Mucosa of stomach (tissue), 1 donor: ENCODE data around the gene MUC3A.
A peak's percentile ranks its signal among the peaks of the same experiment; 100 is the strongest.
"Not testable (repeated sequence)": the region's sequence is repeated elsewhere in the genome, so short reads cannot be mapped to it uniquely, and the experiment has no call there.

ENCODE experiments used
- H3K27me3 ChIP-seq: one replicate; pipeline ENCODE4 v1.7.0; 2013; ENCODE audit warnings: mild to moderate bottlenecking, low read length; ENCODE audit not compliant: control insufficient read depth, insufficient read depth
- H3K36me3 ChIP-seq: one replicate; pipeline ENCODE4 v1.7.0; 2013; ENCODE audit warnings: low read length; ENCODE audit not compliant: control insufficient read depth, insufficient read depth
- H3K4me1 ChIP-seq: one replicate; pipeline ENCODE4 v1.7.0; 2013; ENCODE audit warnings: mild to moderate bottlenecking, low read length; ENCODE audit not compliant: control insufficient read depth, insufficient read depth
- H3K4me3 ChIP-seq: one replicate; pipeline ENCODE4 v1.7.0; 2013; ENCODE audit warnings: low read length
- H3K9ac ChIP-seq: one replicate; pipeline ENCODE4 v1.7.0; 2013; ENCODE audit warnings: mild to moderate bottlenecking, low read length, moderate library complexity
- H3K9me3 ChIP-seq: one replicate; pipeline ENCODE4 v1.7.0; 2013; ENCODE audit warnings: mild to moderate bottlenecking, low read length, moderate library complexity; ENCODE audit not compliant: control insufficient read depth
- donor health status: Pancreatic carcinoma.

Gene MUC3A

DNA sequence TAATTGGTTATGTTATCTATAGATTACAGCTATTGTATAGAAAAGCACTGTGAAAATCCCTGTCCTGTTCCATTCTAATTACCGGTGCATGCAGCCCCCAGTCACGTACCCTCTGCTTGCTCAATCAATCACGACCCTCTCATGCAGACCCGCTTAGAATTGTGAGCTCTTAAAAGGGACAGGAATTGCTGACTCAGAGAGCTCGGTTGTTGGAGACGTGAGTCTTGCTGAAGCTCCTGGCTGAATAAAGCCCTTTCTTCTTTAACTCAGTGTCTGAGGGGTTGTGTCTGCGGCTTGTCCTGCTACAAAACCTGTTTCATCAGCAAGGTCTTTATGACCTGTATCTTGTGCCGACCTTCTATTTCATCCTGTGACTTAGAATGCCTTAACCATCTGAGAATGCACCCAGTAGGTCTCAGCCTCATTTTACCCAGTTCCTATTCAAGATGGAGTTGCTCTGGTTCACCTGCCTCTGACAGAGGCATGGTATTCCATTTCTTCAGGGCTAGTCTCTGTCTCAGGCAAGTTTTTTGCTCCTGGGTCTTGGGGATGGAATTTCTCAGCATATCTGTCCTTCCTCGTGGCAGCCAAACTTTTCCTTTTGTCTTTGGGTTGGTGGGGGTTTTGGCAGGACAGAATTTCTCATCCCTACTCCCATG, 29.4 kb upstream of the MUC3A start:
- H3K9me3 ChIP-seq, H3K27me3 ChIP-seq, H3K9ac ChIP-seq, H3K4me3 ChIP-seq, H3K36me3 ChIP-seq: not testable (repeated sequence)
- peaks cover 10% of the 10 kb centered on the region for H3K4me1 ChIP-seq

DNA sequence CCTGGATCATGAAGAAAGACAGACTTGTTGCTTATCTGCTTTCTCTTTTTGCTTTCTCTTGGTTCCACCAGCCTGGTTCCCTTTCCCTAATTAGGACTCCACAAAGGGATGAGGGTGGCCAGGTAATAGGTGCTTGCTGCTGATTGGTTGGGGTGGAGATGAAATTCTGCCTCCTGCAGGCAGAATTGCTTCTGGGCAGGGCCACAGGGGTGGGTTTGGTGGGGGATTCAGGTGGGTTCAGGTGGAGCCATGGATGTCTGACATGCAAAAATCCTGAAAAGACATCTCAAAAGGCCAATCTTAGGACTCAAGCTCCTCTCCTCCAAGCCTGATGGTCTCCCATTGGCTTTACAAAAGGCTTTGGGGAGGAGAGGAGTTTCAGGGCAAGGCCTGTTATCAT, 28.3 kb upstream of the MUC3A start:
- peaks cover 4% of the 10 kb centered on the region for H3K4me1 ChIP-seq
- no peaks in the 10 kb centered on the region for H3K27me3 ChIP-seq
- H3K9ac ChIP-seq = no peak overlapping the region
- no peak overlapping the region for H3K4me3 ChIP-seq
- H3K36me3 ChIP-seq = no peaks in the 10 kb centered on the region
- no peaks in the 10 kb centered on the region for H3K9me3 ChIP-seq

DNA sequence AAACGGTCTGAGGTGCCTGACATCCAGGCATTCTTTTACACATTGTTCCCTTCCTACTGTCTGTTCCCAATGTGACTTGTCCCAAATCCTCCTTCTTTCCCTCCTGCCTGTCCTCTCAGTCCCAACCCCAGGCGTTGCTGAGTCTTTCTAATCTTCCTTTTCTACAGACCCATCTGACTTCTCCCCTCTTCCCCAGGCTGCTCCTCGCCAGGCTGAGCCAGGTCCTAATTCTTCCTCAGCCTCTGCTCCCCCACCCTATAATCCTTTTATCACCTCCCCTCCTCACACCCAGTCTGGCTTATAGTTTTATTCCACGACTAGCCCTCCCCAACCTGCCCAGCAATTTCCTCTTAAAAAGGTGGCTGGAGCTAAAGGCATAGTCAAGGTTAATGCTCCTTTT, 25.7 kb upstream of the MUC3A start:
- not testable (repeated sequence) for H3K4me1 ChIP-seq, H3K36me3 ChIP-seq, H3K27me3 ChIP-seq, H3K9ac ChIP-seq, H3K4me3 ChIP-seq, H3K9me3 ChIP-seq

DNA sequence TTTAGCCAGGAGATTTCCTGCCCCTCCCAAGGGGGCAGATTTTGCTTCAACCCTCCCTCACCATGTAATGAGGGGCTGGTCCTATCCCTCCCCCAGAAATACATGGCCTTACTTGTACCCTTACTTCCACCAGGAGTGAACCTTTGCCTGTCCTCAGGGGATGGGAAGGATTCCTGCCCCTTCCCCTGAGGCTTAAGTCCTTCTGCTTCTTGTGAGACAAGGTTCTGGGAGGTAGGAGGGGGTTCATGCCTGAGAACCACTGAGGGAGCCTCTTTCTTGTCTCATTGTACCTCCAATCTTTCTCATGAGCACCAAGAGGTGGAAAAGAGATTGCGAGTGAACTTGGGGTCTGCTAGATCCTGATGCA, 19.5 kb upstream of the MUC3A start:
- no peak overlapping the region for H3K4me3 ChIP-seq
- no peaks in the 10 kb centered on the region for H3K36me3 ChIP-seq
- peaks cover 4% of the 10 kb centered on the region for H3K4me1 ChIP-seq
- H3K27me3 ChIP-seq = peaks cover 3% of the 10 kb centered on the region
- H3K9ac ChIP-seq = no peak overlapping the region
- no peaks in the 10 kb centered on the region for H3K9me3 ChIP-seq

DNA sequence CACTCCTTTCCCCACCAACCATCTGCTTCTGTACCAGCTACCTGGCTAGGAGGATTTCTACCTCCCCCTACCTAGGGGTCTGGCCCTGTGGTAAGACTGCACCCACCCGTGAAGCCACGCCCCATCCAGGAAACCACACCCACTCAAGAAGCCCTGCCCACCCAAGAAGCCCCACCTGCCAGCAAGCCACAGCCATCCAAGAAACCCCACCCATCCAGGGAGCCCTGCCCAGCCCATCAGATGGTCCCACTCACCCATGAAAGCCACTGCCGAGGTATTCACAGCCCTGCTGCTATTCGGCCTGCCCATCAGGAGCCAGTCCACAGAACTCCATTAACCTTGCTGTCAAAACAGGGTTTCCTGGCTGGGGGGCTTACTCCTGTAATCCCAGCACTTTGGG, 15.6 kb upstream of the MUC3A start:
- H3K4me1 ChIP-seq = peaks cover 4% of the 10 kb centered on the region
- no peaks in the 10 kb centered on the region for H3K9me3 ChIP-seq
- no peak overlapping the region for H3K9ac ChIP-seq
- H3K27me3 ChIP-seq = peaks cover 3% of the 10 kb centered on the region
- H3K36me3 ChIP-seq = no peaks in the 10 kb centered on the region
- no peak overlapping the region for H3K4me3 ChIP-seq

DNA sequence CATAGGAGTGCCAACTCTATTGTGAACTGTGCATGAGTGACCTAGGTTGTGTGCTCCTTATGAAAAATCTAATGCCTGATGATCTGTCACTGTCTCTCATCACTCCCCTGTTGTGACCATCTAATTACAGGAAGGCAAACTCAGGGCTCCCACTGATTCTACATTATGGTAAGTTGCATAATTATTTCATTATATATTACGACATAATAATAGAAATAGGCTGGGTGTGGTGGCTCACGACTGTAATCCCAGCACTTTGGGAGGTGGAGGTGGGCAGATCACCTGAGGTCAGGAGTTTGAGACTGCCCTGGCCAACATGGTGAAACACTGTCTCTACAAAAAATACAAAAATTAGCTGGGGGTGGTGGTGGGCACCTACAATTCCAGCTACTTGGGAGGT, 14.0 kb upstream of the MUC3A start:
- not testable (repeated sequence) for H3K36me3 ChIP-seq, H3K4me1 ChIP-seq, H3K9ac ChIP-seq, H3K4me3 ChIP-seq, H3K9me3 ChIP-seq, H3K27me3 ChIP-seq

DNA sequence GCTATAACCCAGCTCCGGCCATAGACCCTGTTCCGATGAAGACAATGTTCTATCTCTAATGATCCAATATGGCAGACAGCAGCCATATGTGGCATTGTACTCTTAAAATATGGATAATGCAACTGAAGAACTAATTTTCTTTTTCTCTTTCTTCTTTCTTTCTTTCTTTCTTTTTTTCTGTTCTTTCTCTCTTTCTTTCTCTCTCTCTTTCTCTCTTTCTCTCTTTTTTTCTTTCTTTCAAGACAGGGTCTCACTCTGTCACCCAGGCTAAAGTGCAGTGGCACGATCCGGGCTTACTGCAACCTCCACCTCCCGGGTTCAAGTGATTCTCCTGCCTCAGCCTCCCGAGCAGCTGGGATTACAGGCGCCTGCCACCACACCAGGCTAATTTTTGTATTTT, 13.2 kb upstream of the MUC3A start:
- H3K9me3 ChIP-seq, H3K9ac ChIP-seq, H3K27me3 ChIP-seq, H3K36me3 ChIP-seq, H3K4me3 ChIP-seq, H3K4me1 ChIP-seq: not testable (repeated sequence)

DNA sequence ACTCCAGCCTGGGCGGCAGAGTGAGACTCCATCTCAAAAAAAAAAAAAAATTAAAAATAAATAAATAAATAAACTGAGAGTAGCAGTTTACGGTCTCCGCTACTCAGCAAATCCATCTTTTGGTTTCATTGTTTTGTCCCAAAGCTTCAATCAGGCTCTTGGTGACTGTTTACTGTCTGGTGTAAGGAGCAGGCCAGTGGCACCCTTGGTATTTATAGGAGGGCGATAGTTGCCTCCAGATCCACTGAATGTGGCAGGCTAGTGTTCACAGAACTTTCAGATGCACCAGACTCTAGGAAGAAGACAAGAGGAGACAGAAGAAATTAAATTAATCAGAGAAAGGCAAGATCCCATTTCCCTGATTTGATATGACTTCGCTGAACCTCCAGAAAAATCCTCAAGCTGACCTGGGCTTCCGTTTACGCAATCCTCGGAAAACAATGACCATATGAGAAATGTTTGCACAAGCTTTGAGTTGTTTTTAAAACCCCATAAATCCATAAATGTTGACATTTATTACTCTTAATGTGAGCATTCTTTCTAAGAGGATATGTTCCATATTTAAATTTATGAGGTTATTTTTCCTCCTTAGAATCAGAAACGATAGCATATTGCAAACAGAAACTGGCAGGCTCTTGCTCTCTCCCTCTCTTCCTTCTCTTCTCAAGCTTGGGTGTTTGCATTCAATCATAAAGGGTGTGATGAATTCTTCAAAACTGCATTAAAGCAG, 7.1 kb upstream of the MUC3A start:
- Histone ChIP-seq H3K4me3 (no peak overlapping the region), H3K9me3 (no peaks in the 10 kb centered on the region), H3K9ac (peak overlapping the region; percentile 30), H3K36me3 (no peaks in the 10 kb centered on the region), H3K4me1 (peaks cover 21% of the 10 kb centered on the region), H3K27me3 (no peaks in the 10 kb centered on the region)

DNA sequence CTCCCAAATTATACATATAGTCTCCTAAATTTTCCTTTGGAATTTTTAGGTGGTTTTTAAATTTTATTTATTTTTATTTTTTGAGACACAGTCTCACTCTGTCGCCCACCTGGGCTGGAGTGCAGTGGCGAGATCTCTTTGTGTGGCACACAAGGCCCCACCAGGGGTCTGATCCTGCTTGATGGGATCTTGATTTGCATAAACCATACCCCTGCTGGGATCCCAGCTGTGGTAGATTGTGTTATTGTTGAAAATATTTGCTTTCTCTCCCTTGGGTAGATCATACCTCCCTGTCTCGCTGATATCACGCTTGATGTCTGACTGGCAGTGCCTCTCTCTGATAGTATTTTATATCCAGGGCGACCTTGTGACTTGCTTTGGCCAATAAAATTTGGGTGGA, 5.6 kb upstream of the MUC3A start:
- Histone ChIP-seq H3K4me3 (no peak overlapping the region), H3K9me3 (no peaks in the 10 kb centered on the region), H3K36me3 (no peaks in the 10 kb centered on the region), H3K27me3 (no peaks in the 10 kb centered on the region), H3K4me1 (peaks cover 21% of the 10 kb centered on the region), H3K9ac (no peak overlapping the region)

DNA sequence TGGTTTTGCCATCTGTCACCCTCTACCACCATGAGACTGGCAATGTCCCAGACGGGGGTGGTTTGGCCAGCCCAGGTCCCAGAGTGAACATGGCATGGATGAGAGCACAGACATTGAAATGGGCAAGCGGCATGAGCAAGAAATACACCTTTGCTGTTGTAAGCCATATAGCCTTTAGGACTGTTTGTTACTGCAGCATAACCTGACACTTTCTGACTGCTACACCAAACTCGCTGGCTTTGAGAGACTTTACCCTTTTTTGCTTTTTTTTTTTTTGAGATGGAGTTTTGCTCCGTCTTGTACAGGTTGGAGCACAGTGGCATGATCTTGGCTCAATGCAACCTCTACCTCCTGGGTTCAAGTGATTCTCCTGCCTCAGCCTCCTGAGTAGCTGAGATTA, 5.2 kb upstream of the MUC3A start:
- Histone ChIP-seq H3K27me3 (peaks cover under 1% of the 10 kb centered on the region), H3K4me1 (peaks cover 24% of the 10 kb centered on the region), H3K9me3 (no peaks in the 10 kb centered on the region), H3K4me3 (no peak overlapping the region), H3K36me3 (no peaks in the 10 kb centered on the region), H3K9ac (no peak overlapping the region)

DNA sequence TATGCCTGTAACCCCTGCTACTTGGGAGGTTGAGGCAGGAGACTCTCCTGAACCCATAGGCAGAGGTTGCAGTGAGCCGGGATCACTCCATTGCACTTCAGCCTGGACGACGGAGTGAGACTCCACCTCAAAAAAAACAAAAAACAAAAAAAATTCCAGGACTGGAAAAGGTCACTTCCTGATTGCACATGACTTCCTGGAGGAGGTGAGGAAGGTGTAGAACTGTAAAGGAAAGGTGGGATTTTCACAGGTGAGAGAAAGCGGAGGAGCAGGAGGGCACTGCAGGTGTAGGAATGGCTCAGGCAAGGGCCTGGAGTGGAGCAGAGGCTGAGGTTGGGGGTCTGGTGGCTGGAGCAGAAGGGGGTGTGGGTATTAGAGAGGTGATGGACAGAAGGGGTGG, 3.2 kb upstream of the MUC3A start:
- no peak overlapping the region for H3K9ac ChIP-seq
- no peaks in the 10 kb centered on the region for H3K36me3 ChIP-seq
- peaks cover 26% of the 10 kb centered on the region for H3K4me1 ChIP-seq
- H3K27me3 ChIP-seq = peaks cover 7% of the 10 kb centered on the region
- H3K9me3 ChIP-seq = no peaks in the 10 kb centered on the region
- H3K4me3 ChIP-seq = no peak overlapping the region

DNA sequence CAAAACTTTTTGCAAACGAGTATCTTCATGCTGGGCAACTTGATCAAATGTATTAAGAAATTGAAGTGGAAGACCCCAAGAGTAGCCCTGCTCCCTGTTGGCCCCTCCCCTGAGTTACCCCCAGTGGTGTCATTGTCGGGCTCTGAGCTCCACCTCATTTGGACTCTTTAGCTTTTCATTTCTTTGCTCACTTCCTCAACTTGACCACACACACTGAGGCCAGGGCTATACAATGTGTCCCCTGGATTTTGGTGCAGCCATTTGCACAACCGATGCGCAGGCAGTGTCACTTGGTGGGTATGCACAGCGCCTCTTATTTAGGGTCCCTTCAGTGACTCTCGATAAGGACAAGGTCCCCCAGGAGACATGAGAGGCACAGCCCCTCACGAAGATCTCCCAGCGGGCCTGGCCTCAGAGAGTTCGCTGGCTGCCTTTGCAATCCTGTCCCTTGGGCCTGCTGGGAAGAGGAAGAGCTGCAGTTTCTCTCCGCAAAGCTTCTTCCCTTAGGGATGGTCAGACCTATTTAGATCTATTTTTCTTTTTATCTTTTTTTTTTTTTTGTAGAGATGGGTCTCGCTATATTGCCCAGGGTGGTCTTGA, 2.5 kb upstream of the MUC3A start:
- H3K9ac ChIP-seq = no peak overlapping the region
- H3K36me3 ChIP-seq = no peaks in the 10 kb centered on the region
- H3K4me3 ChIP-seq = no peak overlapping the region
- peaks cover 7% of the 10 kb centered on the region for H3K27me3 ChIP-seq
- peaks cover 26% of the 10 kb centered on the region for H3K4me1 ChIP-seq
- H3K9me3 ChIP-seq = no peaks in the 10 kb centered on the region
